ENCODE measurements around the gene NTF4. TPM values are rescaled to one million over a fixed set of nuclear protein-coding genes. Genes with fewer than 3 reads are reported as not detected.
"Not testable (repeated sequence)": the region's sequence is repeated elsewhere in the genome, so short reads cannot be mapped to it uniquely, and the experiment has no call there.

The NTF4 gene
- total and polyA plus RNA-seq, 5 donors, result 0.37 to 2.2 (median 0.47) TPM; not detected in 1

DNA sequence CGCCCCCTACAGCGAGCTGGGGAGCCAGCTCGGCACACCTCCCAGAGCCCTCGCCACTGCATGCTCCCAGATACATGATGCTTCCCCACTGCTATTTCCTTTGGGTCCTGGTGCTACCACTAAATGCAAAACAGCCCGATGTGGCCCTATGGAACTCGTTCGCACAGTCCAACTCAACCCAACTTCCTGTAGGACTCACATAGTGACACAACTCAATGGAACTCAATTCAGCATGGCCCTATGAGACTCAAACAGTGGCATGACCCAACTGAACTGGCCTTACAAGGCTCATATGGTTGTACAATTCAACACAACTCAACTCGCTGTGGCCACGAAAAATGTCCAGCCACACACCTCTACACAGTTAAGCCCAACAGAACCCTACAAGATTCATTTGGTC is 4.4 kb upstream of the NTF4 start:
- Histone ChIP-seq H3K27me3 (ENCODE audit: control insufficient read depth, insufficient read depth) (no peaks in the 10 kb centered on the region), H3K4me1 (ENCODE audit: control insufficient read depth, insufficient read depth, low read length) (peaks cover 2% of the 10 kb centered on the region), H3K27ac (ENCODE audit: low read length) (no peak overlapping the region), H3K4me3 (ENCODE audit: low read length) (no peak overlapping the region), H3K9me3 (ENCODE audit: control insufficient read depth, low read length) (no peaks in the 10 kb centered on the region)
- WGBS, result 90% methylated on average over 9 of the region's 9 CpGs
- DNase-seq (no peak), ATAC-seq (no peak)
- intact Hi-C loops (cut with DNase I), result no loop called here

GRCh38 chr19:49067554-49067953 is 2.9 kb upstream of the NTF4 start:
- ATAC-seq (no peak), DNase-seq (no peak)
- H3K27me3 ChIP-seq (ENCODE audit: control insufficient read depth, insufficient read depth), result no peaks in the 10 kb centered on the region
- H3K9me3 ChIP-seq (ENCODE audit: control insufficient read depth, low read length), result no peaks in the 10 kb centered on the region
- intact Hi-C loops (cut with DNase I), result no loop called here
- H3K27ac ChIP-seq (ENCODE audit: low read length), result no peak overlapping the region
- H3K4me1 ChIP-seq (ENCODE audit: control insufficient read depth, insufficient read depth, low read length), result no peaks in the 10 kb centered on the region
- no peak overlapping the region for H3K4me3 ChIP-seq (ENCODE audit: low read length)
- WGBS, result 56% methylated on average over 3 of the region's 3 CpGs

GRCh38 chr19:49065905-49066512 is 1.4 kb upstream of the NTF4 start:
- no peak overlapping the region for H3K4me3 ChIP-seq (ENCODE audit: low read length)
- H3K27me3 ChIP-seq (ENCODE audit: control insufficient read depth, insufficient read depth), result no peaks in the 10 kb centered on the region
- H3K27ac ChIP-seq (ENCODE audit: low read length), result no peak overlapping the region
- no peaks in the 10 kb centered on the region for H3K4me1 ChIP-seq (ENCODE audit: control insufficient read depth, insufficient read depth, low read length)
- WGBS, result 31% methylated on average over 12 of the region's 13 CpGs
- DNase-seq (no peak), ATAC-seq (peak; percentile 28 to 59)
- intact Hi-C loops (cut with DNase I), result no loop called here
- H3K9me3 ChIP-seq (ENCODE audit: control insufficient read depth, low read length), result no peaks in the 10 kb centered on the region

GRCh38 chr19:49064029-49064629 is 489 bp downstream of the NTF4 start:
- H3K4me3 ChIP-seq (ENCODE audit: low read length), result no peak overlapping the region
- intact Hi-C loops (cut with DNase I), result no loop called here
- H3K4me1 ChIP-seq (ENCODE audit: control insufficient read depth, insufficient read depth, low read length), result no peaks in the 10 kb centered on the region
- ATAC-seq, result peak in 1 of 2 donors; percentile 6
- H3K27me3 ChIP-seq (ENCODE audit: control insufficient read depth, insufficient read depth), result no peaks in the 10 kb centered on the region
- DNase-seq, result no peak
- H3K9me3 ChIP-seq (ENCODE audit: control insufficient read depth, low read length), result no peaks in the 10 kb centered on the region
- no peak overlapping the region for H3K27ac ChIP-seq (ENCODE audit: low read length)
- 55% methylated on average over 10 of the region's 10 CpGs for WGBS

DNA sequence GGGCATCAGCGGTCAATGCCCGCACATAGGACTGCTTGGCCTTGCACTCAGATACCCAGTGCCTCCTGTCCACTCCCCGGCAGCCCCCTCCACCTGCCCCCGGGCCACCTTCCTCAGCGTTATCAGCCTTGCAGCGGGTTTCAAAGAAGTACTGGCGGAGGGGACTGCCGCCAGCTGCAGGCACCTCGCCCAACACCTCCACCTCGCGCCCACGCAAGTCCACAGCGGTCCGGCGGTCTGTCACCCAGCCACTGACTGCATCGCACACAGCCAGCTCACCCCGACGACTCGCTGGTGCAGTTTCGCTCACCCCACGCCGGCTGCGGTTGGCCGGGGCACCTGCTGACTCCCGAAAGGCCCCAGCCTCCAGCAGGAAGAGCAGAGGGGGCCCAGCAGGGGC is 3.2 kb downstream of the NTF4 start:
- no peak for DNase-seq
- no peak for ATAC-seq
- Histone ChIP-seq H3K4me3 (ENCODE audit: low read length) (no peak overlapping the region), H3K9me3 (ENCODE audit: control insufficient read depth, low read length) (no peaks in the 10 kb centered on the region), H3K27ac (ENCODE audit: low read length) (no peak overlapping the region), H3K4me1 (ENCODE audit: control insufficient read depth, insufficient read depth, low read length) (no peaks in the 10 kb centered on the region), H3K27me3 (ENCODE audit: control insufficient read depth, insufficient read depth) (no peaks in the 10 kb centered on the region)
- WGBS, result 72% methylated on average over 25 of the region's 25 CpGs
- intact Hi-C loops (cut with DNase I), result no loop called here

- Histone ChIP-seq H3K27ac (ENCODE audit: low read length) (no peak overlapping the region), H3K27me3 (ENCODE audit: control insufficient read depth, insufficient read depth) (no peaks in the 10 kb centered on the region), H3K4me3 (ENCODE audit: low read length) (no peak overlapping the region), H3K4me1 (ENCODE audit: control insufficient read depth, insufficient read depth, low read length) (no peaks in the 10 kb centered on the region), H3K9me3 (ENCODE audit: control insufficient read depth, low read length) (no peaks in the 10 kb centered on the region)
- DNase-seq, result no peak
- no peak for ATAC-seq
- WGBS, result 96% methylated on average over 2 of the region's 2 CpGs
- intact Hi-C loops (cut with DNase I), result no loop called here
These were observed 3.6 kb downstream of the NTF4 start for GRCh38 chr19:49061000-49061399.

DNA sequence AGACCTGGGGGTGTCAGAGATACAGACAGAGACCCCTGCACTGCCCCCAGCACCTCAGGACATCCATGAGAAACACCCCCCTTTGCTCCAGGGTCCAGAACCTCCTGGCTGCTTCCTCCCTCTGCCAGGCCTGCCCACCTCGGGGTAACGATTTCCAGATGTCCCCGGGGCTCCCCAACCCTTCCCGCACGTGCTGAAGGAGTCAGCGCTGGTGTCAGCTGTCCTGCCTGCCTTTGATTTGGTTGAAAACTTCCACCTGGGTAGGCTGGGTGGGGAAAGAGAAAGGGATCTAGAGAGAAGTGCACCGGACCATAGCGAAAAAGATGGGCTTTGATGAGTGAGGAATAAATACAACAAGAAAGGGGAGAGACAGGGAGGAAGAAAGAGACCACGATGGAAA is 5.6 kb downstream of the NTF4 start:
- DNase-seq (no peak), ATAC-seq (no peak)
- Histone ChIP-seq H3K4me3 (ENCODE audit: low read length) (no peak overlapping the region), H3K4me1 (ENCODE audit: control insufficient read depth, insufficient read depth, low read length) (no peaks in the 10 kb centered on the region), H3K27me3 (ENCODE audit: control insufficient read depth, insufficient read depth) (no peaks in the 10 kb centered on the region), H3K9me3 (ENCODE audit: control insufficient read depth, low read length) (no peaks in the 10 kb centered on the region), H3K27ac (ENCODE audit: low read length) (no peak overlapping the region)
- intact Hi-C loops (cut with DNase I), result no loop called here
- WGBS, result 56% methylated on average over 9 of the region's 9 CpGs

- H3K4me3 ChIP-seq (ENCODE audit: low read length), result no peak overlapping the region
- WGBS, result 51% methylated on average over 10 of the region's 10 CpGs
- ATAC-seq, result no peak
- H3K27me3 ChIP-seq (ENCODE audit: control insufficient read depth, insufficient read depth), result no peaks in the 10 kb centered on the region
- no peak overlapping the region for H3K27ac ChIP-seq (ENCODE audit: low read length)
- no peak for DNase-seq
- no peaks in the 10 kb centered on the region for H3K9me3 ChIP-seq (ENCODE audit: control insufficient read depth, low read length)
- no peaks in the 10 kb centered on the region for H3K4me1 ChIP-seq (ENCODE audit: control insufficient read depth, insufficient read depth, low read length)
- intact Hi-C loops (cut with DNase I), result no loop called here
These were observed 6.1 kb downstream of the NTF4 start for GRCh38 chr19:49058562-49058961.

GRCh38 chr19:49057636-49058234 is 6.9 kb downstream of the NTF4 start, which contains the start of gene CGB7:
Gene CGB7 (minus strand): TSS chr19:49057749. CDS start chr19:49055375, 2,374 bp downstream.
- H3K27ac ChIP-seq (ENCODE audit: low read length), result no peak within 1 kb of the TSS

DNA sequence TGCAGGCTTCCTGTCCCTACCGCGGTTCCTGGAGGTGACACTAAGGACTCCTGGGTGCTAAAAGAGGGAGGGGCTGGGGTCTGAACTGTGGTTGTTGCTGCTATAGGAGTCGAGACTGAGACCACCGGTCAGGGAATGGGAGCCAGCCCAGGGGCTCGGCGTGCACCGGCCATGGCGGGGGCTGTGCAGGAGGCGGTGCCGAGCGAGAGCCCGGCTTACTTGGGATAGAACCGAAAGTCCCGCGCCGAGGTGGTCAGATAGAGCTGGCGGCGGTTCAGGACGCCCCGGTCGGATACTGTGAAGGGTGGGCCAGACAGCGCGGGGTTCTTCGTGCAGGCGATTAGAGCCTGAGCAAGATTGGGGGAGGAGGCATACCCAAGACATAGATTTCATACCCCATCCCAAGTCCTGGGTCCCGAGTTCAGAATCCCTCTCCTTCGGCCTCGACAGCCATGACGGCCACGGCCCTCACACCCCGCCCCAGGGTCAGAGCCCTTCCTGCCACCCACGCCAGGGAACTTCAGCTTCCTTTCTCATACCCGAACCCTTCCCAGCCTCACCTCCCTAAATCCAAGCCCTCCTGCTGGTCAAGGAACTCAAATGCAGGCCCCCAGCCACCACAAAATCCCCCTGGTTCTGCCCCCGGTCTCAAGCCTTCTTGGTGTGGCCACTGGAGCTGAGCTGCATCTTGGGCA is 7.6 kb downstream of the NTF4 start:
- H3K9me3 ChIP-seq (ENCODE audit: control insufficient read depth, low read length); DNase-seq; H3K27ac ChIP-seq (ENCODE audit: low read length); H3K27me3 ChIP-seq (ENCODE audit: control insufficient read depth, insufficient read depth); intact Hi-C loops (cut with DNase I); H3K4me1 ChIP-seq (ENCODE audit: control insufficient read depth, insufficient read depth, low read length): not testable (repeated sequence)
- ATAC-seq, result peak; percentile 10 to 45
- H3K4me3 ChIP-seq (ENCODE audit: low read length), result peak overlapping the region; percentile 49
- 3% methylated on average over 34 of the region's 34 CpGs for WGBS

More at GRCh38 chr19:49057636-49058234, 6.9 kb downstream of the NTF4 start, which contains the start of gene CGB7:
- H3K4me3 ChIP-seq (ENCODE audit: low read length), result peak within 1 kb of the TSS; percentile 49
- WGBS, result 4% methylated on average over 38 of the region's 38 CpGs
- no peaks in the 10 kb centered on the region for H3K9me3 ChIP-seq (ENCODE audit: control insufficient read depth, low read length)
- DNase-seq (peak; percentile 79 to 90 (median 90)), ATAC-seq (peak; percentile 80 to 87)
- no peaks in the 10 kb centered on the region for H3K4me1 ChIP-seq (ENCODE audit: control insufficient read depth, insufficient read depth, low read length)
- intact Hi-C loops (cut with DNase I), result no loop called here
- no peaks in the 10 kb centered on the region for H3K27me3 ChIP-seq (ENCODE audit: control insufficient read depth, insufficient read depth)
